NT2/D1 (cell line): ENCODE data around the gene LTBP1.
"Not testable (repeated sequence)": the region's sequence is repeated elsewhere in the genome, so short reads cannot be mapped to it uniquely, and the experiment has no call there.

ENCODE experiments used
- DNase-seq: peaks from one replicate; pipeline ENCODE4 v3.0.0-alpha.2; 2011; ENCODE audit warnings: low read depth, low spot score
- H3K27me3 ChIP-seq: 2 replicates; pipeline ENCODE4 v1.6.0; 2011; ENCODE audit warnings: mild to moderate bottlenecking; ENCODE audit not compliant: insufficient read length, insufficient read depth
- H3K36me3 ChIP-seq: 2 replicates; pipeline ENCODE4 v1.6.1; 2011; ENCODE audit warnings: mild to moderate bottlenecking, low read length, mixed read lengths; ENCODE audit not compliant: insufficient read depth, insufficient read length
- H3K4me1 ChIP-seq: 2 replicates; pipeline ENCODE4 v1.5.1; 2011; ENCODE audit not compliant: insufficient read depth, insufficient read length
- H3K4me3 ChIP-seq: 2 replicates; pipeline ENCODE4 v1.5.1; 2011; ENCODE audit warnings: low read depth; ENCODE audit not compliant: insufficient read length
- H3K9ac ChIP-seq: 2 replicates; pipeline ENCODE4 v1.6.0; 2011; ENCODE audit warnings: low read depth; ENCODE audit not compliant: insufficient read length
- H3K9me3 ChIP-seq: 2 replicates; pipeline ENCODE4 v1.5.1; 2011; ENCODE audit warnings: mild to moderate bottlenecking, low read length; ENCODE audit not compliant: insufficient read depth
- SUZ12 ChIP-seq: IDR thresholded peaks from 2 replicates; pipeline ENCODE4 v1.6.1; 2011; ENCODE audit not compliant: insufficient read length, insufficient read depth; ENCODE audit errors: extremely low read depth
- YY1 ChIP-seq: IDR thresholded peaks from 2 replicates; pipeline ENCODE4 v1.6.1; 2011; ENCODE audit not compliant: insufficient read length, insufficient read depth
- ZNF274 ChIP-seq: IDR thresholded peaks from 2 replicates; pipeline ENCODE4 v1.6.1; 2011; ENCODE audit warnings: mild to moderate bottlenecking, low read depth, low read length

The LTBP1 gene

GRCh38 chr2:32904751-32905150 lies 42.0 kb upstream of the LTBP1 start:
- no peak overlapping the region for H3K4me3 ChIP-seq
- no peaks in the 10 kb centered on the region for H3K27me3 ChIP-seq
- no peaks in the 10 kb centered on the region; the same call in 1 of the 2 replicates for H3K9me3 ChIP-seq
- no peaks in the 10 kb centered on the region for H3K4me1 ChIP-seq
- H3K9ac ChIP-seq, result no peak overlapping the region
- no peaks in the 10 kb centered on the region for H3K36me3 ChIP-seq
- TF ChIP-seq ZNF274, result no peak
- no peak for TF ChIP-seq SUZ12
- TF ChIP-seq YY1, result no peak
- DNase-seq, result no peak

DNA sequence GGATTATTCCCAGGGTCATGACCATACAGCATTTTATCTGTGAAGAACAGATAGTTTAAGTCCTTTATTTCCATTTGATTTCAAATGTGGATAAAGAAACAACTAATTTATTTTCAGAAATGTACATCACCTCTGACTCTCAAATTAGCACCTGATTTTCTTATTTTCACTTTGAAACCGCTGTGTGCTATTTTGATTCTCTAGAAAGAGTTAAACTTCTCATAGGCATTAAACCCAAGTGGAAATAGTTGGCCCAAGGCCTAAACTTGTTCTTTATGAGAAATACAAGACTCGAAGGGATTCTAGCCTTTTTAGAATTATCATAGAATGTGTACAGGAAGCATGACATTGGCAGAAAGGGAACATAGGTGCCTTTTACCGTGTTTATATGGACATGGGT lies 41.5 kb upstream of the LTBP1 start:
- DNase-seq, result no peak
- Histone ChIP-seq H3K27me3 (no peaks in the 10 kb centered on the region), H3K4me1 (no peaks in the 10 kb centered on the region), H3K4me3 (no peak overlapping the region), H3K9ac (no peak overlapping the region), H3K36me3 (no peaks in the 10 kb centered on the region), H3K9me3 (no peaks in the 10 kb centered on the region; the same call in 1 of the 2 replicates)
- TF ChIP-seq YY1 (no peak), SUZ12 (no peak), ZNF274 (no peak)

- Histone ChIP-seq H3K36me3 (no peaks in the 10 kb centered on the region), H3K4me1 (no peaks in the 10 kb centered on the region), H3K9me3 (no peaks in the 10 kb centered on the region; the same call in 1 of the 2 replicates), H3K9ac (no peak overlapping the region), H3K4me3 (no peak overlapping the region), H3K27me3 (no peaks in the 10 kb centered on the region)
- TF ChIP-seq YY1, result no peak
- TF ChIP-seq ZNF274, result no peak
- TF ChIP-seq SUZ12, result no peak
- DNase-seq, result no peak
These were observed 35.7 kb upstream of the LTBP1 start for GRCh38 chr2:32910883-32911598.

- Histone ChIP-seq H3K9ac (no peak overlapping the region), H3K4me3 (no peak overlapping the region), H3K4me1 (no peaks in the 10 kb centered on the region), H3K9me3 (no peaks in the 10 kb centered on the region), H3K27me3 (no peaks in the 10 kb centered on the region), H3K36me3 (no peaks in the 10 kb centered on the region)
- TF ChIP-seq SUZ12 (no peak), YY1 (no peak), ZNF274 (no peak)
- DNase-seq, result no peak
These were observed 31.1 kb upstream of the LTBP1 start for GRCh38 chr2:32915694-32916093.

DNA sequence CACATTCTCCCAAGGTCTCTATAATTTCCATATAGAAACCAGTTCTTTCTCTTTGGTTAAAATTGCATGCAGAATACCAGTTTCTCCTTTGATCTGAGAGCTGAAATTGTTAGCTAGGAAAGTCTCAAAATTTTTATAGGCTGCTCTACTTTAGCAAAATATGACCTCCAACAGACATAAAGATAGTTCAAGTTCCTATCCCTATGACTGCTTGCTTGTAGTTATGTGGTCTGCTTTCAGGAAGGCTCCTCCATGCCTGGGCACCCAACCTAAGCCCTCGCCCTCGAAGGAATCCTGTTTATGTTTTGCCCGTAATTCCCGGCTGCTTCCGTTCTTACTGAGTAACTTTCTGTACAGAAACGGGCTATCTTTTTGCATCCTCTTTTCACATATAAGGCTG lies 28.0 kb upstream of the LTBP1 start:
- no peaks in the 10 kb centered on the region for H3K36me3 ChIP-seq
- no peaks in the 10 kb centered on the region for H3K4me1 ChIP-seq
- no peak overlapping the region for H3K9ac ChIP-seq
- TF ChIP-seq ZNF274 (no peak), YY1 (no peak), SUZ12 (no peak)
- no peak for DNase-seq
- H3K27me3 ChIP-seq, result no peaks in the 10 kb centered on the region
- no peak overlapping the region for H3K4me3 ChIP-seq
- H3K9me3 ChIP-seq, result no peaks in the 10 kb centered on the region

DNA sequence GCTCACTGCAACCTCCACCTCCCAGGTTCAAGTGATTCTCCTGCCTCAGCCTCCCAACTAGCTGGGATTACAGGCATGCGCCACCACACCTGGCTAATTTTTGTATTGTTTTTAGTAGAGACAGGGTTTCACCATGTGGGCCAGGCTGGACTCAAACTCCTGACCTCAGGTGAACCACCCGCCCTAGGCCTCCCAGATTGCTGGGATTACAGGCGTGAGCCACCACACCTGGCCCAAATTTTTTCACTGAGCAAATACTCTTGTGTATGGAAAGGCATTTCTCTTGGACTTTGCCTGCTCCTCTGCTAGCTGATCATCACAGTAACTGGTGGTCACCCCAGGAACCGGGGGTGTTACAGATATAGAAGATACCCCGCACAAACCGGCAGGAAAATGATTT lies 26.9 kb upstream of the LTBP1 start:
- not testable (repeated sequence) for H3K4me3 ChIP-seq, H3K27me3 ChIP-seq

GRCh38 chr2:32921486-32921885 lies 25.3 kb upstream of the LTBP1 start:
- H3K4me1 ChIP-seq, DNase-seq, H3K4me3 ChIP-seq, H3K27me3 ChIP-seq, H3K9ac ChIP-seq, H3K9me3 ChIP-seq, H3K36me3 ChIP-seq: not testable (repeated sequence)

More for the DNA sequence above, 26.9 kb upstream of the LTBP1 start:
- H3K9ac ChIP-seq, DNase-seq, H3K36me3 ChIP-seq, H3K9me3 ChIP-seq, H3K4me1 ChIP-seq: not testable (repeated sequence)

DNA sequence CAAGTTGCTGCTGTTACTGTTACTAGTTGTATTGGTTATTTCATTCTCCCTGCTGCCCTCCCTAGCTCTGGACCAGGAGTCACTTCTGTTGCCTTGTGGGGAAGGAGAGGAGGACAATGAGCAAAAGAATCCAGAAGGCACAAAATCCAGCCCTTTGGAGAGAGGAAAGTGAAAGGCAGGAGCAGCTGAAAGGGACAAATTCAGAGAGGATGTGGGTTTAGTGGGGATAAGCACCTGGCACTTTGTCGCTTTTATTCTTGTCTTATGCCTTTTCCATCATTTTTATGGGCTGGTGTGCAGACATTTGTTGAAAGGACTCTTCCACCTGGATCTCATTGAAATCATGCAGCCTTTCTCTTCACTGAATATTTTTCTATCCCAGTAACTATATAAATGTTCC lies 24.3 kb upstream of the LTBP1 start:
- Histone ChIP-seq H3K27me3 (no peaks in the 10 kb centered on the region), H3K9me3 (no peaks in the 10 kb centered on the region), H3K9ac (no peak overlapping the region), H3K4me1 (peaks cover 3% of the 10 kb centered on the region), H3K4me3 (no peak overlapping the region), H3K36me3 (no peaks in the 10 kb centered on the region)
- DNase-seq, result no peak
- TF ChIP-seq SUZ12, result no peak
- TF ChIP-seq YY1, result no peak
- TF ChIP-seq ZNF274, result no peak
